Neural cell (in vitro differentiated cells): ENCODE measurements around the gene PIGK.

Experiments
- EP300 ChIP-seq: fragments of 450-650 bp; conservative IDR thresholded peaks from 2 replicates; pipeline ENCODE4 v1.6.1; 2014; ENCODE audit warnings: antibody characterized with exemption, mild to moderate bottlenecking, moderate library complexity; ENCODE audit not compliant: poor library complexity, severe bottlenecking
- EZH2 ChIP-seq: fragments of 200-600, 300-800 bp; shearing (Covaris generic), sonication (generic); IDR thresholded peaks from 2 replicates; pipeline ENCODE4 v1.6.1; 2014; ENCODE audit warnings: antibody characterized with exemption, low read length, borderline replicate concordance, mild to moderate bottlenecking; ENCODE audit not compliant: insufficient read depth, poor library complexity, severe bottlenecking
- MXI1 ChIP-seq: fragments of 450-650 bp; conservative IDR thresholded peaks from 2 replicates; pipeline ENCODE4 v1.6.1; 2014; ENCODE audit warnings: antibody characterized with exemption, mild to moderate bottlenecking; ENCODE audit not compliant: poor library complexity, severe bottlenecking
- POLR2AphosphoS5 ChIP-seq: IDR thresholded peaks from 2 replicates; pipeline ENCODE4 v1.6.1; 2012
- RAD21 ChIP-seq: fragments of 450-650 bp; conservative IDR thresholded peaks from 2 replicates; pipeline ENCODE4 v1.6.1; 2014; ENCODE audit warnings: antibody characterized with exemption, mild to moderate bottlenecking, moderate library complexity
- TAF1 ChIP-seq: IDR thresholded peaks from 2 replicates; pipeline ENCODE4 v1.6.1; 2012; ENCODE audit warnings: low read depth
- TF ChIP-seq, protein P1 (sequence below): fragments of 450-650 bp; IDR thresholded peaks from 2 replicates; pipeline ENCODE4 v1.5.1; 2014; ENCODE audit warnings: antibody characterized with exemption, mild to moderate bottlenecking, moderate library complexity; ENCODE audit not compliant: poor library complexity, severe bottlenecking
- TF ChIP-seq, protein P2 (sequence below): IDR thresholded peaks from 2 replicates; pipeline ENCODE4 v1.6.1; 2012; ENCODE audit warnings: borderline replicate concordance

DNA sequence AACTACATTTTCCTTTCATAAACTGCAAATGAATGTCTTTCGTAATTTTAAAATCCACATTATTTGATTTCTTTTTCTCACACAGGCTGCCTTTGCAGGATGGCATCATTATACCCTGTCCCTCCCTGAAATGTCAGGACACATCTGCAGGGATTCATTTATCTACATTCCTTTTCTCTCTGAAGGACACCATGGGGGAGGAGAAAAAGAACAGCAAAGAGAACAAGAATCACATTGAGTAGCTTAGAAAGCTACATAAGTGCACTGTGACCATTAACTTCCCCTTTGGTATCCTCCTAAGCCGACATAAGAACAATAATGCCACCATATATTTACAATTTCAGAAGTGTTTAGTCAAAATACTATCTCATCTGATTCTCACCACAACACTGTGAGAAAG lies 129.5 kb downstream of the PIGK start:
- no peak for TF ChIP-seq MXI1
- no peak for TF ChIP-seq EP300
- TF ChIP-seq, protein P1, sequence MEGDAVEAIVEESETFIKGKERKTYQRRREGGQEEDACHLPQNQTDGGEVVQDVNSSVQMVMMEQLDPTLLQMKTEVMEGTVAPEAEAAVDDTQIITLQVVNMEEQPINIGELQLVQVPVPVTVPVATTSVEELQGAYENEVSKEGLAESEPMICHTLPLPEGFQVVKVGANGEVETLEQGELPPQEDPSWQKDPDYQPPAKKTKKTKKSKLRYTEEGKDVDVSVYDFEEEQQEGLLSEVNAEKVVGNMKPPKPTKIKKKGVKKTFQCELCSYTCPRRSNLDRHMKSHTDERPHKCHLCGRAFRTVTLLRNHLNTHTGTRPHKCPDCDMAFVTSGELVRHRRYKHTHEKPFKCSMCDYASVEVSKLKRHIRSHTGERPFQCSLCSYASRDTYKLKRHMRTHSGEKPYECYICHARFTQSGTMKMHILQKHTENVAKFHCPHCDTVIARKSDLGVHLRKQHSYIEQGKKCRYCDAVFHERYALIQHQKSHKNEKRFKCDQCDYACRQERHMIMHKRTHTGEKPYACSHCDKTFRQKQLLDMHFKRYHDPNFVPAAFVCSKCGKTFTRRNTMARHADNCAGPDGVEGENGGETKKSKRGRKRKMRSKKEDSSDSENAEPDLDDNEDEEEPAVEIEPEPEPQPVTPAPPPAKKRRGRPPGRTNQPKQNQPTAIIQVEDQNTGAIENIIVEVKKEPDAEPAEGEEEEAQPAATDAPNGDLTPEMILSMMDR = no peak
- TF ChIP-seq RAD21 = no peak
- TF ChIP-seq, protein P2, sequence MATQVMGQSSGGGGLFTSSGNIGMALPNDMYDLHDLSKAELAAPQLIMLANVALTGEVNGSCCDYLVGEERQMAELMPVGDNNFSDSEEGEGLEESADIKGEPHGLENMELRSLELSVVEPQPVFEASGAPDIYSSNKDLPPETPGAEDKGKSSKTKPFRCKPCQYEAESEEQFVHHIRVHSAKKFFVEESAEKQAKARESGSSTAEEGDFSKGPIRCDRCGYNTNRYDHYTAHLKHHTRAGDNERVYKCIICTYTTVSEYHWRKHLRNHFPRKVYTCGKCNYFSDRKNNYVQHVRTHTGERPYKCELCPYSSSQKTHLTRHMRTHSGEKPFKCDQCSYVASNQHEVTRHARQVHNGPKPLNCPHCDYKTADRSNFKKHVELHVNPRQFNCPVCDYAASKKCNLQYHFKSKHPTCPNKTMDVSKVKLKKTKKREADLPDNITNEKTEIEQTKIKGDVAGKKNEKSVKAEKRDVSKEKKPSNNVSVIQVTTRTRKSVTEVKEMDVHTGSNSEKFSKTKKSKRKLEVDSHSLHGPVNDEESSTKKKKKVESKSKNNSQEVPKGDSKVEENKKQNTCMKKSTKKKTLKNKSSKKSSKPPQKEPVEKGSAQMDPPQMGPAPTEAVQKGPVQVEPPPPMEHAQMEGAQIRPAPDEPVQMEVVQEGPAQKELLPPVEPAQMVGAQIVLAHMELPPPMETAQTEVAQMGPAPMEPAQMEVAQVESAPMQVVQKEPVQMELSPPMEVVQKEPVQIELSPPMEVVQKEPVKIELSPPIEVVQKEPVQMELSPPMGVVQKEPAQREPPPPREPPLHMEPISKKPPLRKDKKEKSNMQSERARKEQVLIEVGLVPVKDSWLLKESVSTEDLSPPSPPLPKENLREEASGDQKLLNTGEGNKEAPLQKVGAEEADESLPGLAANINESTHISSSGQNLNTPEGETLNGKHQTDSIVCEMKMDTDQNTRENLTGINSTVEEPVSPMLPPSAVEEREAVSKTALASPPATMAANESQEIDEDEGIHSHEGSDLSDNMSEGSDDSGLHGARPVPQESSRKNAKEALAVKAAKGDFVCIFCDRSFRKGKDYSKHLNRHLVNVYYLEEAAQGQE = no peak
- TF ChIP-seq POLR2AphosphoS5 = peak; percentile 17
- no peak for TF ChIP-seq TAF1
- TF ChIP-seq EZH2 = no peak
